ENCODE data around the gene BNIPL.

GRCh38 chr1:151059109-151060006 is 23.0 kb downstream of the BNIPL start, which contains the start of gene CDC42SE1:
- TF ChIP-seq CTCF (IDR thresholded peaks at IDR 0.05) (peak; percentile 82 to 86 (median 85)), POLR2A (IDR thresholded peaks at IDR 0.05) (peak; percentile 76), POLR2AphosphoS5 (IDR thresholded peaks at IDR 0.05) (peak; percentile 90 to 94 (median 90))
